Fibroblast of mammary gland (primary cell): ENCODE results near the gene DDAH1.
"Not testable (repeated sequence)": the region's sequence is repeated elsewhere in the genome, so short reads cannot be mapped to it uniquely, and the experiment has no call there.

Experiments
- DNase-seq: peaks from one replicate; pipeline ENCODE4 v3.0.0-alpha.2; 2010; ENCODE audit warnings: low read depth
- H3K4me3 ChIP-seq: 2 replicates; pipeline ENCODE4 v1.5.1; 2011; ENCODE audit warnings: low read depth, mild to moderate bottlenecking, low read length, moderate library complexity; ENCODE audit not compliant: control insufficient read depth
- CTCF ChIP-seq: conservative IDR thresholded peaks from 2 replicates; pipeline ENCODE4 v1.5.1; 2011; ENCODE audit warnings: low read depth, low read length, inconsistent platforms; ENCODE audit not compliant: control insufficient read depth, insufficient read depth

Gene DDAH1

GRCh38 chr1:85471558-85471957 lies 6.6 kb upstream of the DDAH1 start:
- no peak overlapping the region for H3K4me3 ChIP-seq
- no peak for DNase-seq
- no peak for TF ChIP-seq CTCF

- DNase-seq, H3K4me3 ChIP-seq: not testable (repeated sequence)
Measured at GRCh38 chr1:85470130-85470529, 5.2 kb upstream of the DDAH1 start.

DNA sequence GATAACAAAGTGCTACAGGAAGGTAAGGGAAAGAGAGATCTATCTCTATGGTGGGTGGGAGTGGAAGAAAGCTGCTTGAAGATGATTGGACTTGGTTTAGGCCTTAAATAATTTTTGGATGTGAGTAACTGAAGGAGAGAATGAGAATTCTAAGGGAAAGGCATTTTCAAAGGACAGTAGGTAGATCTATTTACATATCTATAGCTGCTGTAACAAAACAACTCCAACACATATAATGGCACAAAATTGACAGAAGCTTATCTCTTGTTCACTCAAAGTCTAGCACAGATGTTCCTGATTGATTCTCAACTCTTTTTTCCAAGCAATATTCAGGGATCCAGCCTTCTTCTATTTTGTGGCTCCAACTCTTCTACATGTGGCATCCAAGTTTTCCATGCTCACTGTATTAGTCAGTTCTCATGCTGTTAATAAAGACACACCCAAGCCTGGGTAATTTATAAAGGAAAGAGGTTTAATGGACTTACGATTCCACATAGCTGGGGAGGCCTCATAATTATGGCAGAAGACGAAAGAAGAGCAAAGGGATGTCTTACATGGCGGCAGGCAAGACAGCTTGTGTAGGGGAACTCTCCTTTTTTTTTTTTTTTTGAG lies 3.1 kb upstream of the DDAH1 start:
- DNase-seq: peak; percentile 33
- no peak overlapping the region for H3K4me3 ChIP-seq
- TF ChIP-seq CTCF: no peak

GRCh38 chr1:85467036-85467435 lies 2.1 kb upstream of the DDAH1 start:
- TF ChIP-seq CTCF: no peak
- no peak overlapping the region for H3K4me3 ChIP-seq
- no peak for DNase-seq

GRCh38 chr1:85465786-85466134 lies 801 bp upstream of the DDAH1 start:
- no peak for TF ChIP-seq CTCF
- peak overlapping the region; percentile 85 for H3K4me3 ChIP-seq
- DNase-seq: peak; percentile 44

DNA sequence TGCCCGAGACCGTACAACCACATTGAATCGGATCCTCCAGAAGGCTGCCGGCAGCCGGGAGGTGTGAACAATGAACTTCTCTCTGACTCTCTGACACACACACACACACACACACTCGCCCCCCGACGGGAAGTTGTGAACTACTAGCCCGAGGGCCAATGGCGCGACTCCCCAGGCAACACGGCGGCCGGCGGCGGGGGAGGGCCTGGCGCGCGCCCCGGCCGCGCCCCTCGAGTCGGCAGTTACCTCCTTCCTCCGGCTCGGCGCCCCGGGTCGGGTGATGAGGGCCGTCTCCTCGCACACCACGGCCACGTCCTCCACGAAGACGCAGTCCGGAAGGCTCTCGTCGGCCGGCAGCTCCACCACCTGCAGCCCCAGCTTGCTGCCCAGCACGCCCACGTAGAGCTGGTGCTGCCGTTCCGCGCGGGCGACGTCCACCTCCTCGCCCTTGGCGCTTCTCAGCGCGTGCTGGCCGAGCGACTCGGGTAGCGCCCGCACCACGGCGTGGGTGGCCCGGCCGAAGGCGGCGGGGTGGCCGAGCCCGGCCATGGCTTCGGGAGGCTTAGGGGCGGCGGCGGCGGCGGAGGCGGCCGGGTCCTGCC lies 361 bp downstream of the DDAH1 start:
- DNase-seq: peak; percentile 80
- no peak for TF ChIP-seq CTCF
- H3K4me3 ChIP-seq: peak overlapping the region; percentile 85

DNA sequence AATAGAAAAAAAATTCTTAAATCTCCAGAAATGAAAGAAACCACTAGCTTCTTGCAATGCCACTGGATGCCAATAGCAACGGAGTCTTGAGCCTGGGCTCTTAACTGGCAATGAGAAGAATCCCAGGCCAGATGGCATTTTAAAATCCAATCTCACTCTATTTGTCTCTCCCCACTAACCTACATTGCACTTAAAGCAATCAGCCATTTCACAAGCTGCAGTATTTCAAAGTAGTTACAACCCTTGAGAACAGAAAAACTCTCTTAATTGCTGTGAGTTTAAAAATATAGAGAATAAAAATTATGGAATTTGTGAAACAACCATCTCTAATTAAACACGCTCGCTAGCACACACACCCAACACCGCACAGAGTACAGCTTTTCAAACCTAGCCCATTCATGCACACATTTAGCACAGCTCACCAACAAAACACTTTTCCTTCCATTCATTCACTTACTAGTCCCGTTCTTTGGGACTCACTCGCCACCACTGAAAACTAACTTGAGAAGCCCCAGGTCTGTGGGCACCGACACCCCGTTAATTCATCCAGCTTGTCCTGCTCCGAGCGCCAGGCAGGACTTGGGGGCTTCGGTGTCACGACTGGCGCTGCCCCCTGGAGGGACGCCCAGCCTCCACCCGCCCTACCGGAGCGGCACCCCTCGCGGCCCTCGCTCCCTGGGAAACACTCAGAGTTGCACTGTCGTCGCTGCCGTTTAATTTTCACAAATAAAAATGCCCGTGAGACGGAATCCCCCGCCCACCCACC lies 1.0 kb downstream of the DDAH1 start:
- DNase-seq: no peak
- TF ChIP-seq CTCF: no peak
- peak overlapping the region; percentile 85 for H3K4me3 ChIP-seq
